Inferior parietal cortex (tissue), 1 donor: Measurements from ENCODE around the gene ALKBH2.
"Not testable (repeated sequence)": the region's sequence is repeated elsewhere in the genome, so short reads cannot be mapped to it uniquely, and the experiment has no call there.

Source experiments
- DNase-seq: peaks from one replicate; pipeline ENCODE4 v3.0.0-alpha.2; 2016; ENCODE audit errors: extremely low spot score

Gene ALKBH2

GRCh38 chr12:109069307-109070271 lies 23.7 kb downstream of the ALKBH2 start:
- no peak for DNase-seq

- DNase-seq, result no peak
Observed at GRCh38 chr12:109065853-109066193, 27.4 kb downstream of the ALKBH2 start.

- DNase-seq, result no peak
Observed at GRCh38 chr12:109065154-109065852, 28.0 kb downstream of the ALKBH2 start.

GRCh38 chr12:109064143-109064542 lies 29.1 kb downstream of the ALKBH2 start:
- DNase-seq, result no peak

- no peak for DNase-seq
Observed at GRCh38 chr12:109058773-109059172, 34.5 kb downstream of the ALKBH2 start.

- peak; percentile 61 for DNase-seq
Observed at GRCh38 chr12:109057376-109057775, 35.9 kb downstream of the ALKBH2 start.

- DNase-seq, result peak; percentile 29
Observed at GRCh38 chr12:109056891-109057290, 36.4 kb downstream of the ALKBH2 start.

- no peak for DNase-seq
Observed at GRCh38 chr12:109054520-109054919, 38.8 kb downstream of the ALKBH2 start.

- DNase-seq, result not testable (repeated sequence)
Observed at GRCh38 chr12:109054124-109054513, 39.2 kb downstream of the ALKBH2 start.

GRCh38 chr12:109053382-109054123 lies 39.7 kb downstream of the ALKBH2 start:
- no peak for DNase-seq

- peak; percentile 93 for DNase-seq
Observed at GRCh38 chr12:109052414-109053323, 40.6 kb downstream of the ALKBH2 start, which contains the start of gene USP30. TSS of gene USP30 (plus strand) at chr12:109052576. CDS start at chr12:109052679, 103 bp downstream.

- no peak for DNase-seq
Observed at GRCh38 chr12:109052097-109052413, 41.2 kb downstream of the ALKBH2 start.

- DNase-seq, result not testable (repeated sequence)
Observed at GRCh38 chr12:109049794-109050193, 43.5 kb downstream of the ALKBH2 start.

- DNase-seq, result not testable (repeated sequence)
Observed at GRCh38 chr12:109048706-109049105, 44.6 kb downstream of the ALKBH2 start.

- DNase-seq, result no peak
Observed at GRCh38 chr12:109047081-109047805, 46.0 kb downstream of the ALKBH2 start.

- no peak for DNase-seq
Observed at GRCh38 chr12:109044241-109044640, 49.0 kb downstream of the ALKBH2 start.
